ENCODE measurements around the gene PPFIA2.

DNA sequence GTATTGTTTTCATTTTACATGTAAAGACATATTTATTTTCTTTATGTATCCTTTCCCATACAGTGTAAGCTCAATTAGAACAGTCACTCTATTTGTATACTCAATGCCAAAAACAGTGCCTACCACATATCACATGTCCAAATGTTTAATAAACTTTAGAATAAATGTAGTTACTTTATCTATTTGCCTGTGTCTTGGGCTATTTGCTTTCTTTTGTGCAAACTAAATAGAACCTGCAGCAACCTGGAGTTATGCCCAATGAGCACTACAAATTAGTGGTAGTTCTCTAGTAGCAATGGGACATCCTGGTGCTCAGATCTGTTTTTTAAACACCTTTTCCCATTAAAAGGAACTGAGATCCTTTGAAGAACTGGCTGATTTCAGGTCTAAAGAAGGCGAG is 186.7 kb downstream of the PPFIA2 start:
- no peak for TF ChIP-seq POLR2A (IDR thresholded peaks at IDR 0.05)
- TF ChIP-seq, protein P1, sequence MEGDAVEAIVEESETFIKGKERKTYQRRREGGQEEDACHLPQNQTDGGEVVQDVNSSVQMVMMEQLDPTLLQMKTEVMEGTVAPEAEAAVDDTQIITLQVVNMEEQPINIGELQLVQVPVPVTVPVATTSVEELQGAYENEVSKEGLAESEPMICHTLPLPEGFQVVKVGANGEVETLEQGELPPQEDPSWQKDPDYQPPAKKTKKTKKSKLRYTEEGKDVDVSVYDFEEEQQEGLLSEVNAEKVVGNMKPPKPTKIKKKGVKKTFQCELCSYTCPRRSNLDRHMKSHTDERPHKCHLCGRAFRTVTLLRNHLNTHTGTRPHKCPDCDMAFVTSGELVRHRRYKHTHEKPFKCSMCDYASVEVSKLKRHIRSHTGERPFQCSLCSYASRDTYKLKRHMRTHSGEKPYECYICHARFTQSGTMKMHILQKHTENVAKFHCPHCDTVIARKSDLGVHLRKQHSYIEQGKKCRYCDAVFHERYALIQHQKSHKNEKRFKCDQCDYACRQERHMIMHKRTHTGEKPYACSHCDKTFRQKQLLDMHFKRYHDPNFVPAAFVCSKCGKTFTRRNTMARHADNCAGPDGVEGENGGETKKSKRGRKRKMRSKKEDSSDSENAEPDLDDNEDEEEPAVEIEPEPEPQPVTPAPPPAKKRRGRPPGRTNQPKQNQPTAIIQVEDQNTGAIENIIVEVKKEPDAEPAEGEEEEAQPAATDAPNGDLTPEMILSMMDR (IDR thresholded peaks at IDR 0.05): no peak

Data from lower leg skin (tissue), 3 donors.